Breast epithelium (tissue), 3 donors: ENCODE data around the gene OPTN.

Experiments
- CTCF ChIP-seq, 3 donors: fragments of 450-650 bp; IDR thresholded peaks; one replicate each; pipeline ENCODE4 v1.5.1; 2016 to 2017; ENCODE audit warnings: antibody characterized with exemption in 3 of 3, mild to moderate bottlenecking in 3 of 3, moderate library complexity in 3 of 3
- POLR2A ChIP-seq: fragments of 450-650 bp; IDR thresholded peaks from one replicate; pipeline ENCODE4 v1.6.1; 2016; ENCODE audit warnings: antibody characterized with exemption, mild to moderate bottlenecking, moderate library complexity
- POLR2AphosphoS5 ChIP-seq, 3 donors: sonication (generic); formaldehyde crosslinking; IDR thresholded peaks; one replicate each; pipeline ENCODE4 v1.6.1; 2017; ENCODE audit warnings: antibody characterized with exemption in 3 of 3

DNA sequence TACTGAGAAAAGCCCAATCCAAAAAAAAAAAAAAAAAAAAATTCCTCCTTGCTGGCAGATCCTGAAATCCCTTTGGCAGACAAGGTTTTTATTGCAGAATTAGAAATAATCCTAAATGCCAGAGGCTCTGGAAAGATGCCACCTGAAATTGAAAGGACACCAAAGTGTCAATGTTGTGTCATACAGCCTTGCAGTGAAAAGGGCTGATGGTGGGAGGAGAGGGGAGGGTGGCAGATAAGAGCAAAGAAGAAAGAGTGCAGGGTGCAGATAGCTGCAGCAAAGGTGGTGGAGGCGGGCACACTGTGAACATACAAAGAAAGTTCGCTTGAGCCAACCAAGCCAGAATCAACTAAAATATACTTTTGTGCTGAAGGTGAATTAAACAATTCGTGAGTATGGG, 8.2 kb upstream of the OPTN start:
- no peak for TF ChIP-seq POLR2A
- TF ChIP-seq POLR2AphosphoS5 (IDR thresholded peaks at IDR 0.05): no peak
- no peak for TF ChIP-seq CTCF (IDR thresholded peaks at IDR 0.05)
